Measurements from ENCODE around the gene KCNN3.

DNA sequence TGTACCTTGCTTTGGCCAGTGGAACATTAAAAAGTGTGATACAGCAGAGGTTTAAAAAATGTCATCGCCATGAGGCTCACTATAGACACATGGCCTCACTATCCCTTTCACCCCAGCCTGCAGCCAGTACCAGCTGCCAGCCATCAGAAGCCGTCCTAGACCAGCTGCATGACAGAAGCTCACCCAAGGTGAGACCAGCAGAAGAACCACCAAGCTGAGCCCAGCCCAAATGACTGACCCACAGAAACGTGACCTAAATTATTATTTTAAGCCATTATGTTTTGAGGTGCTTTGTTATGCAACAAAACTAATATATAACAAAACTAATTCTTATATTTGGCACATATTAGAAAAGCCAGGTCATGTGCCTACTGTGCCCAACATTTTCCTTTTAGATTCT is 91.1 kb downstream of the KCNN3 start:
- TF ChIP-seq, protein P1, sequence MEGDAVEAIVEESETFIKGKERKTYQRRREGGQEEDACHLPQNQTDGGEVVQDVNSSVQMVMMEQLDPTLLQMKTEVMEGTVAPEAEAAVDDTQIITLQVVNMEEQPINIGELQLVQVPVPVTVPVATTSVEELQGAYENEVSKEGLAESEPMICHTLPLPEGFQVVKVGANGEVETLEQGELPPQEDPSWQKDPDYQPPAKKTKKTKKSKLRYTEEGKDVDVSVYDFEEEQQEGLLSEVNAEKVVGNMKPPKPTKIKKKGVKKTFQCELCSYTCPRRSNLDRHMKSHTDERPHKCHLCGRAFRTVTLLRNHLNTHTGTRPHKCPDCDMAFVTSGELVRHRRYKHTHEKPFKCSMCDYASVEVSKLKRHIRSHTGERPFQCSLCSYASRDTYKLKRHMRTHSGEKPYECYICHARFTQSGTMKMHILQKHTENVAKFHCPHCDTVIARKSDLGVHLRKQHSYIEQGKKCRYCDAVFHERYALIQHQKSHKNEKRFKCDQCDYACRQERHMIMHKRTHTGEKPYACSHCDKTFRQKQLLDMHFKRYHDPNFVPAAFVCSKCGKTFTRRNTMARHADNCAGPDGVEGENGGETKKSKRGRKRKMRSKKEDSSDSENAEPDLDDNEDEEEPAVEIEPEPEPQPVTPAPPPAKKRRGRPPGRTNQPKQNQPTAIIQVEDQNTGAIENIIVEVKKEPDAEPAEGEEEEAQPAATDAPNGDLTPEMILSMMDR (IDR thresholded peaks at IDR 0.05): no peak
- TF ChIP-seq POLR2A (IDR thresholded peaks at IDR 0.05) (no peak), POLR2AphosphoS5 (IDR thresholded peaks at IDR 0.05) (no peak), EP300 (IDR thresholded peaks at IDR 0.05) (no peak)
